GM13977 (cell line): ENCODE data around the gene KLHL41.

Experiments
- DNase-seq: peaks from one replicate; pipeline ENCODE4 v3.0.0; 2012; ENCODE audit warnings: low spot score
- in situ Hi-C: fragments of 300-500 bp; cut with MboI; formaldehyde crosslinking; loops from one replicate; pipeline ENCODE4 v1.12.0; 2022; ENCODE audit warnings: low sequenced_read_pairs, low pct_unique_long_range_greater_than_20kb, mixed read lengths, inconsistent platforms; ENCODE audit not compliant: unreplicated experiment
- TF ChIP-seq, protein P1 (sequence below): IDR thresholded peaks from 2 replicates; pipeline ENCODE4 v1.5.1; 2012; ENCODE audit warnings: mild to moderate bottlenecking, control low read depth; ENCODE audit not compliant: insufficient read depth; ENCODE audit errors: extremely low read depth, missing control alignments

The KLHL41 gene

DNA sequence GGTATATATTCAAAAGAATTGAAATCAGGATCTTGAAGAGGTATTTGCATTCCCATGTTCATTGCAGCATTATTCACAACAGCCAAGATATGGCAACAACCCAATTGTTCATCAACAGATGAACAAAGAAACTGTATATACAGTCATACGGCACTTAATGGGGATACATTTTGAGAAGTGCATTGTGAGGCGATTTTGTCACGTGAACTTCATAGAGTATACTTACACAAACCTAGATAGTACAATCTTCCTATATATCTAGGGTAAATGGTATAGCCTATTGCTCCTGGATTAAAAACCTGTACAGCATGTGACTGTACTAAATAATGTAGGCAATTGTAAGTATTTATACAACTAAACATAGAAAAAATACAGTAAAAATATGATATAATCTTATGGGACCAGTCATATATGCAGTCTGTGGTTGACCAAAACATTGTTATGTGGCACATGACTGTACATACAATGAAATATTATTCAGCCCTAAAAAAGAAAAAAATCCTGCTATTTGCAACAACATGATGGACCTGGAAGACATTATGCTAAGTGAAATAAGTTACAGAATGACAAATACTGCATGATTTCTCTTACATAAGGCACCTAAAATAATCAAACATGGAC is 39.4 kb upstream of the KLHL41 start:
- TF ChIP-seq, protein P1, sequence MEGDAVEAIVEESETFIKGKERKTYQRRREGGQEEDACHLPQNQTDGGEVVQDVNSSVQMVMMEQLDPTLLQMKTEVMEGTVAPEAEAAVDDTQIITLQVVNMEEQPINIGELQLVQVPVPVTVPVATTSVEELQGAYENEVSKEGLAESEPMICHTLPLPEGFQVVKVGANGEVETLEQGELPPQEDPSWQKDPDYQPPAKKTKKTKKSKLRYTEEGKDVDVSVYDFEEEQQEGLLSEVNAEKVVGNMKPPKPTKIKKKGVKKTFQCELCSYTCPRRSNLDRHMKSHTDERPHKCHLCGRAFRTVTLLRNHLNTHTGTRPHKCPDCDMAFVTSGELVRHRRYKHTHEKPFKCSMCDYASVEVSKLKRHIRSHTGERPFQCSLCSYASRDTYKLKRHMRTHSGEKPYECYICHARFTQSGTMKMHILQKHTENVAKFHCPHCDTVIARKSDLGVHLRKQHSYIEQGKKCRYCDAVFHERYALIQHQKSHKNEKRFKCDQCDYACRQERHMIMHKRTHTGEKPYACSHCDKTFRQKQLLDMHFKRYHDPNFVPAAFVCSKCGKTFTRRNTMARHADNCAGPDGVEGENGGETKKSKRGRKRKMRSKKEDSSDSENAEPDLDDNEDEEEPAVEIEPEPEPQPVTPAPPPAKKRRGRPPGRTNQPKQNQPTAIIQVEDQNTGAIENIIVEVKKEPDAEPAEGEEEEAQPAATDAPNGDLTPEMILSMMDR, result no peak
- in situ Hi-C loops, result no loop called here
- DNase-seq, result no peak

DNA sequence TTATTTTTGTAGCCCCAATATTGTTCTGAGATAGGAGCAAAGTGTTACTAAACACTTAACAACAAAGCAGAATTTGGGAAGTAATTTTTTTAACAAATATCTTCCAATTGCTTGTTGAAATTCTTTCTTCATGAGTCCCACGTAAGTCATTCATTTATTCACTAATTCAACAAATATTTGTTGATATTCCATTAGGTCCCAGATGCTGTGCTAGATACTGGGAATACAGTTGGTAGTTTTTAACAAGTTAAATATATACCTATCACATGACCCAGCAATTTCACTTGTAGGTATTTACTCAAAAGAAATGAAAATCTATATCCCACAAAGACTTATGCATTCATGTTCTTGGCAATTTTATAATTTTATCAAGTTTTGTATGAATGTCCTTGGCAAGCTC is 37.3 kb upstream of the KLHL41 start:
- TF ChIP-seq, protein P1, result no peak
- in situ Hi-C loops, result no loop called here
- no peak for DNase-seq

DNA sequence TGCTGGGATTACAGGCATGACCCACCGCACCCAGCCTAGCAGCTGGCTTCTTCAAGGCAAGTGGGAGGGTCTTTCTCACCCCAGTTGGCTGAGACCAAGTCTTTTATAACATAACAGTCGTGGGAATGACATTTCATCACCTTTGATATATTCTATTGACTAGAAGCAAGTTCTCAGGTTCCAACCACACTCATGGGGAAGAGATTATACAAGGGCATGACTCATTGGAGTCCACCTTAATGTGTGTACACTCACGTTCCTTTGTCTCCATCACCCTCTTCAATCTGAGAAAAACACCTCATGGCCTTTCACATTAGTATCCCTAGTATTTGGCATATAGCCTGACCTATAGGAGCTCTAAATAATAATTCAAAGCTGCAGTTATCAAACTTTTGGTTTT is 33.0 kb upstream of the KLHL41 start:
- no peak for DNase-seq
- TF ChIP-seq, protein P1, result no peak

DNA sequence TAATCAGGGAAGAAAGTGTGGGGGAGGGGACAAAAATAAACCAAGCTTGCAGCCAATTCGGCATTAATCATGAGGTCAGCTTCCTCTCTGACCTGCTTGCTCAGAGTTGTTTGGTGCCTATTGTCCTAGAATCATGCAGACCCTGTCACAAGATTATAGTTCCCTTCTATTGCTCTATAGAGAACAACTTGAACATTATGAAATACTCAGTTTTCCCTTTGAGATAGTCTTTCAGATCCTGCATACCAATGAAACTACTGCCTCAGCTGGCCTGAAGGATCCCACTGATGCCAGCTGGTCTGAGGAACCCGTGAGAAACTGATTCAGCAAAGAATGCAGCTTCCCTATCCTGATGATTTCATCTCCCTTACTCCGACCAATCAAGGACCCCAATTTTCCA is 31.2 kb upstream of the KLHL41 start:
- in situ Hi-C loops, result no loop called here
- TF ChIP-seq, protein P1, result no peak
- DNase-seq, result no peak

More for the DNA sequence above, 33.0 kb upstream of the KLHL41 start:
- in situ Hi-C loops, result no loop called here

DNA sequence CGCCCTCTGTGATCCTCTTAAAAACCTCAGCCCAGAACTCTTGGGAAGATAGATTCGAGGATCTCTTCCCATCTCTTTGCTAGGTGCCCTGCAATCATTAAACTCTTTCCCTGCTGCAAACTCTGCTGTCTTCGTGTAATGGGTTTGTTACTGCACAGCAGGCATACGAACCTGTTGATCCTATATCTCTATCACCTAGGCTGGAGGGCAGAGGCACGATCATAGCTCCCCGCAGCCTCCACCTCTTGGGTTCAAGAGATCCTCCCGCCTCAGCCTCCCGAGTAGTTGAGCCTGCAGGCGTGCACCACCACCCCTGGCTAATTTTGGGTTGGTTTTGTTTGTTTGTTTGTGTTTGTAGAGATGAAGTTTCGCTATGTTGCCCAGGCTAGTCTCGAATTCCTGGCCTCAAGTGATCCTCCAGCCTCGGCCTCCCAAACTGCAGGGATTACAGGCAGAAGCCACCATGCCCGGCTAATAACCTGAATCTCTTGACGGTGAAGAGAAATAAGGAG is 30.7 kb upstream of the KLHL41 start:
- DNase-seq, result no peak
- TF ChIP-seq, protein P1, result no peak
- in situ Hi-C loops, result no loop called here

DNA sequence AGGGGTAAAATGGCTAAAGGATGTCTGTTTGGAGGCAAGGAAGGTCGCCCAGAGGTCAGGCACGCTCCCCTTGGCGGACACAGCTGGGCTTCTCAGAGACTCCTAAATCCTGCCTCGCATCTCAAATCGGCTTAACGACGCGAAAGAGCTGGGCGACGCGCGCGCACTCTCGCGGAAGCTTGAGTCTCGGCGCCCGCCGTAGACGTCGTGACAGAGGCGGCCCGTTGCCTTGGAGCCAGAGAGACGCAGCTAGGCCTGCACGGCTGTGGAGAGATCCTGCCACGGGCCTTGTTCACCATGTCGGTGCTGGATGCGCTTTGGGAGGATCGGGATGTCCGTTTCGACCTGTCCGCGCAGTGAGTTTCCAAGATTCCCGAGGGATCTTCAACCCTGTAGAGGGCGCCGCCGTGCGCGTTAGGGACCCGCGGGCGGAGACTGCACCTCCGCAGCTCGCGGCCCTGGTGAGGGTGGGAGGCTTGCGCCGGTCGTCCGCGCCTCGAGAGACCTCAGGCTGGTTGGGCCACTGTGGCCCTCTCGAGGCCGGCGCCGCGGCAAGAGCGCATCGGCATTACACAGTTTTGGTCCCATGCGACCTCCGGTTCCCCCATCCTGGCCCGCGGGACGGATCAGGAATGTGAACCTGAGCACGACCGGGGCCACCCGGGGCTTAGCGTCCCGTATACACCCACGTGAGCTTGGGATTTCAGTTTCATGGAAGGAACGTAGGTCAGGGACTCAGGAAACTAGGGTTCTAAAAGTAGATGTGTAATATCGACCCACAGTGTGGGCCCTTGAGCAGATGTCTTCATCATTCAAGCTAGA is 30.0 kb upstream of the KLHL41 start, which contains the start of gene BBS5:
TSS of gene BBS5 (plus strand) at position 238 of the 822 bp plus-strand sequence. CDS start at position 298, 60 bp downstream.
- in situ Hi-C loops, result no loop called here
- TF ChIP-seq, protein P1, result peak; percentile 55
- DNase-seq, result peak; percentile 88
